Measurements from ENCODE around the gene TRMT112. TPM values are rescaled to one million over a fixed set of nuclear protein-coding genes. Genes with fewer than 3 reads are reported as not detected.

The TRMT112 gene
- total and polyA plus RNA-seq, 8 donors = 50.8 to 337 (median 160) TPM

DNA sequence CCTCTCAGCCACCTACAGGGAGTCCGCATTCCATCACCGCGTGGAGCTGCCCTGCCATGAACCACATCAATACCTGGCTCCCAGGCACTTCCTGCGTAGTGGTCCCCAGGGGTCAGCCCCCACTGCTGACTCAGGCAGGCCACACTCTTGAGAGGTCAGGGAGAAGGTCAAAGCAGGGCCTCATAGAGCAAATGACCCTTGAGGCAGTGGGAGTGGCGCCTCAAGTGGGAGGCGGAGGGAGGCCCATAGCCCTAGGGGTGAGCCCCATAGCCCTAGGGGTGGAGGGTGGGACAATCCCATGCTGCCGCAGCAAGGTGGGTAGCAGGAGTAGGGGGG lies 5.5 kb upstream of the TRMT112 start:
- DNase-seq = peak in 1 of 2 donors; percentile 4
- WGBS, 5 donors = 86 to 96% (median 87%) methylated on average over 7 of the region's 7 CpGs
- no peak overlapping the region for H3K4me3 ChIP-seq
- peaks cover 14 to 33% (median 28%) of the 10 kb centered on the region in 4 donors for H3K36me3 ChIP-seq
- peaks cover 18 to 47% (median 44%) of the 10 kb centered on the region in 4 donors for H3K4me1 ChIP-seq
- intact Hi-C loops (cut with DNase I; ENCODE audit: low total_unique reads) = no loop called here
- no peak for TF ChIP-seq EP300 (IDR thresholded peaks at IDR 0.05)
- TF ChIP-seq, protein P1, sequence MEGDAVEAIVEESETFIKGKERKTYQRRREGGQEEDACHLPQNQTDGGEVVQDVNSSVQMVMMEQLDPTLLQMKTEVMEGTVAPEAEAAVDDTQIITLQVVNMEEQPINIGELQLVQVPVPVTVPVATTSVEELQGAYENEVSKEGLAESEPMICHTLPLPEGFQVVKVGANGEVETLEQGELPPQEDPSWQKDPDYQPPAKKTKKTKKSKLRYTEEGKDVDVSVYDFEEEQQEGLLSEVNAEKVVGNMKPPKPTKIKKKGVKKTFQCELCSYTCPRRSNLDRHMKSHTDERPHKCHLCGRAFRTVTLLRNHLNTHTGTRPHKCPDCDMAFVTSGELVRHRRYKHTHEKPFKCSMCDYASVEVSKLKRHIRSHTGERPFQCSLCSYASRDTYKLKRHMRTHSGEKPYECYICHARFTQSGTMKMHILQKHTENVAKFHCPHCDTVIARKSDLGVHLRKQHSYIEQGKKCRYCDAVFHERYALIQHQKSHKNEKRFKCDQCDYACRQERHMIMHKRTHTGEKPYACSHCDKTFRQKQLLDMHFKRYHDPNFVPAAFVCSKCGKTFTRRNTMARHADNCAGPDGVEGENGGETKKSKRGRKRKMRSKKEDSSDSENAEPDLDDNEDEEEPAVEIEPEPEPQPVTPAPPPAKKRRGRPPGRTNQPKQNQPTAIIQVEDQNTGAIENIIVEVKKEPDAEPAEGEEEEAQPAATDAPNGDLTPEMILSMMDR (IDR thresholded peaks at IDR 0.05) = no peak
- TF ChIP-seq POLR2AphosphoS5 (IDR thresholded peaks at IDR 0.05) = no peak
- TF ChIP-seq POLR2A (IDR thresholded peaks at IDR 0.05) = no peak
- peak overlapping the region in 2 of 5 donors; percentile 98 to 99 for H3K27ac ChIP-seq
- no peaks in the 10 kb centered on the region for H3K9me3 ChIP-seq
- H3K27me3 ChIP-seq = no peaks in the 10 kb centered on the region

DNA sequence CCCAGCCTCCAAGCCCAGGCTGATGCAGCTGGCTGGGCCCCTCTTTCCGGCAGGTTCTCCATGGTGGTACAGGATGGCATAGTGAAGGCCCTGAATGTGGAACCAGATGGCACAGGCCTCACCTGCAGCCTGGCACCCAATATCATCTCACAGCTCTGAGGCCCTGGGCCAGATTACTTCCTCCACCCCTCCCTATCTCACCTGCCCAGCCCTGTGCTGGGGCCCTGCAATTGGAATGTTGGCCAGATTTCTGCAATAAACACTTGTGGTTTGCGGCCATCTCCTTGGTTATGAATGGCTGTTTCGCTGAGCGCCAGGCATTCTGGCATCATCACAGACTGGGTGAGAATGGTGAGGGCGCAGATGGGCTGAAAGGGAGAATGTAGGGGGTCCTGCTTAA lies 4.2 kb upstream of the TRMT112 start:
- Histone ChIP-seq H3K4me3 (no peak overlapping the region), H3K27ac (peak overlapping the region; percentile 84 to 99 (median 95)), H3K27me3 (no peaks in the 10 kb centered on the region), H3K36me3 (peaks cover 14 to 33% (median 28%) of the 10 kb centered on the region in 4 donors), H3K4me1 (peaks cover 22 to 54% (median 49%) of the 10 kb centered on the region in 4 donors), H3K9me3 (no peaks in the 10 kb centered on the region)
- intact Hi-C loops (cut with DNase I; ENCODE audit: low total_unique reads) = no loop called here
- peak; percentile 81 to 87 for DNase-seq
- no peak for TF ChIP-seq EP300 (IDR thresholded peaks at IDR 0.05)
- peak in 2 of 3 donors; percentile 64 to 75 for TF ChIP-seq POLR2AphosphoS5 (IDR thresholded peaks at IDR 0.05)
- 36 to 81% (median 48%) methylated on average over 5 of the region's 5 CpGs for WGBS, 5 donors

DNA sequence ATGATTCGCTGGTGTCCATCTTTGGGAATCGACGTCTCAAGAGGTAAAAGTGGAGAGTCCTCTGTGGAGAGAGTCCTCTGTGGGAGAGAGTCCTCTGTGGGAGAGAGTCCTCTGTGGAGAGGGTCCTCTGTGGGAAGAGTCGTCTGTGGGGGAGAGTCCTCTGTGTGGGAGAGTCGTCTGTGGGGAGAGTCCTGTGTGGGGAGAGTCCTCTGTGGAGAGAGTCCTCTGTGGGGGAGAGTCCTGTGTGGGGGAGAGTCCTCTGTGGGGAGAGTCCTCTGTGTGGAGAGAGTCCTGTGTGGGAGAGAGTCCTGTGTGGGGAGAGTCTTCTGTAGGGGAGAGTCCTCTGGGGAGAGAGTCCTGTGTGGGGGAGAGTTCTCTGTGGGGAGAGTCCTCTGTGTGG lies 3.7 kb upstream of the TRMT112 start:
- Histone ChIP-seq H3K4me1 (peaks cover 25 to 59% (median 54%) of the 10 kb centered on the region in 4 donors), H3K36me3 (peaks cover 18 to 38% (median 33%) of the 10 kb centered on the region in 4 donors), H3K4me3 (no peak overlapping the region), H3K27me3 (no peaks in the 10 kb centered on the region), H3K9me3 (no peaks in the 10 kb centered on the region), H3K27ac (peak overlapping the region; percentile 84 to 99 (median 95))
- DNase-seq = no peak
- TF ChIP-seq, protein P1 (IDR thresholded peaks at IDR 0.05) = no peak
- TF ChIP-seq EP300 (IDR thresholded peaks at IDR 0.05) (no peak), POLR2AphosphoS5 (IDR thresholded peaks at IDR 0.05) (no peak), POLR2A (IDR thresholded peaks at IDR 0.05) (no peak)
- 64 to 74% (median 65%) methylated on average over 5 of the region's 5 CpGs for WGBS, 5 donors
- intact Hi-C loops (cut with DNase I; ENCODE audit: low total_unique reads) = no loop called here

DNA sequence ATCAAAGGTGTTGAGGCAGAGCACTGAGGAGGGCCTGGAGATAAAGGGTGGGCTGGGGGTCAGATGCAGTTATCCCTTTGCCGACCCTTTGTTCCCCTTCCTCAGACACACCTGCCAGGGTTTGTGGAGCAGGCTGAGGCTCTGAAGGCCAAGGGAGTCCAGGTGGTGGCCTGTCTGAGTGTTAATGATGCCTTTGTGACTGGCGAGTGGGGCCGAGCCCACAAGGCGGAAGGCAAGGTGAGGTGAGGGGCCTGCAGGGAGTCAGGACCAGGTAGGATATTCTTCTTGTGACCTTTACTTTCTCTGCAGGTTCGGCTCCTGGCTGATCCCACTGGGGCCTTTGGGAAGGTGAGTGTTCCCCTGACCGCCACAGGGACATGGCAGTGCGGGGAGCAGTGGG lies 3.2 kb upstream of the TRMT112 start:
- H3K36me3 ChIP-seq = peaks cover 21 to 42% (median 38%) of the 10 kb centered on the region in 4 donors
- WGBS, 5 donors = 88 to 93% (median 90%) methylated on average over 4 to 7 of the region's 7 CpGs
- no peak overlapping the region for H3K4me3 ChIP-seq
- TF ChIP-seq POLR2AphosphoS5 (IDR thresholded peaks at IDR 0.05) (no peak), EP300 (IDR thresholded peaks at IDR 0.05) (no peak), POLR2A (IDR thresholded peaks at IDR 0.05) (no peak)
- TF ChIP-seq, protein P1 (IDR thresholded peaks at IDR 0.05) = no peak
- intact Hi-C loops (cut with DNase I; ENCODE audit: low total_unique reads) = no loop called here
- peak overlapping the region; percentile 84 to 99 (median 95) for H3K27ac ChIP-seq
- DNase-seq = peak in 1 of 2 donors; percentile 5
- H3K9me3 ChIP-seq = no peaks in the 10 kb centered on the region
- H3K27me3 ChIP-seq = no peaks in the 10 kb centered on the region
- peaks cover 25 to 61% (median 58%) of the 10 kb centered on the region in 4 donors for H3K4me1 ChIP-seq

All from stomach (tissue), 9 donors.